NK-92 (cell line): ENCODE data around the gene HCLS1.
"Not testable (repeated sequence)": the region's sequence is repeated elsewhere in the genome, so short reads cannot be mapped to it uniquely, and the experiment has no call there.

Experiments used
- DNase-seq: peaks from one replicate; lab custom pipeline; 2025; ENCODE audit not compliant: unreplicated experiment; lab: John Stamatoyannopoulos, UW

Gene HCLS1

GRCh38 chr3:121599900-121600299 is 60.8 kb downstream of the HCLS1 start:
- not testable (repeated sequence) for DNase-seq

GRCh38 chr3:121598564-121598963 is 62.1 kb downstream of the HCLS1 start:
- DNase-seq: no peak

- no peak for DNase-seq
These were observed 64.8 kb downstream of the HCLS1 start for GRCh38 chr3:121595765-121596406.

- no peak for DNase-seq
These were observed 65.9 kb downstream of the HCLS1 start for GRCh38 chr3:121594850-121595249.

- not testable (repeated sequence) for DNase-seq
These were observed 66.9 kb downstream of the HCLS1 start for GRCh38 chr3:121593806-121594205.

GRCh38 chr3:121592856-121593702 is 67.6 kb downstream of the HCLS1 start, which contains the start of gene FBXO40:
TSS of gene FBXO40 (plus strand) at chr3:121593379. CDS start at chr3:121620576, 27,197 bp downstream.
- DNase-seq: no peak

- DNase-seq: no peak
These were observed 76.3 kb downstream of the HCLS1 start for GRCh38 chr3:121584418-121584817.

- no peak for DNase-seq
These were observed 79.0 kb downstream of the HCLS1 start for GRCh38 chr3:121581691-121582090.
